Inflammatory macrophage treated with lipopolysaccharide for 4 hours (primary cell): ENCODE measurements around the gene PAIP2.
A peak's percentile ranks its signal among the peaks of the same experiment; 100 is the strongest.
"Not testable (repeated sequence)": the region's sequence is repeated elsewhere in the genome, so short reads cannot be mapped to it uniquely, and the experiment has no call there.

Experiments used
- DNase-seq: peaks from one replicate; pipeline ENCODE4 v3.0.0-alpha.2; 2020

Gene PAIP2

DNA sequence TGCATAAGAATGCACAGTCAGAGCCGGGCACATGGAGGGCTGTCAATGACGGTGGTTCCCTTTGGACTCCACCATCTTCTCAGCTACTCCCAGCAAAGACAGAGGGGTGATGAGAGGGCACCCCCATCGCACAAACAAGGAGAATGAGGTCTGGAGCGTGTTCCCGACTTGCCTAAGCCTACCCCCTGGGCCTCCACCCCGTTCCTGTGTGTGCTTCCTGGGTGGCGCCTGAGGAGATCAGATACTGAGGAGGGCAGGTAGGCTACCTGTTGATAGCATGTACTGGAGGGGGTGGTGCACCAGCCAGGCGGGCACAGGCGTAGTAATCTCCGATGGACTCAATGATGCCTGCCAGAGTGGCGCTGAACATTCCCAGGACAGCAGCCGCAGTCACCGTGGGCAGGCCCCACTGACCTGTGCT is 37.3 kb downstream of the PAIP2 start:
- no peak for DNase-seq

DNA sequence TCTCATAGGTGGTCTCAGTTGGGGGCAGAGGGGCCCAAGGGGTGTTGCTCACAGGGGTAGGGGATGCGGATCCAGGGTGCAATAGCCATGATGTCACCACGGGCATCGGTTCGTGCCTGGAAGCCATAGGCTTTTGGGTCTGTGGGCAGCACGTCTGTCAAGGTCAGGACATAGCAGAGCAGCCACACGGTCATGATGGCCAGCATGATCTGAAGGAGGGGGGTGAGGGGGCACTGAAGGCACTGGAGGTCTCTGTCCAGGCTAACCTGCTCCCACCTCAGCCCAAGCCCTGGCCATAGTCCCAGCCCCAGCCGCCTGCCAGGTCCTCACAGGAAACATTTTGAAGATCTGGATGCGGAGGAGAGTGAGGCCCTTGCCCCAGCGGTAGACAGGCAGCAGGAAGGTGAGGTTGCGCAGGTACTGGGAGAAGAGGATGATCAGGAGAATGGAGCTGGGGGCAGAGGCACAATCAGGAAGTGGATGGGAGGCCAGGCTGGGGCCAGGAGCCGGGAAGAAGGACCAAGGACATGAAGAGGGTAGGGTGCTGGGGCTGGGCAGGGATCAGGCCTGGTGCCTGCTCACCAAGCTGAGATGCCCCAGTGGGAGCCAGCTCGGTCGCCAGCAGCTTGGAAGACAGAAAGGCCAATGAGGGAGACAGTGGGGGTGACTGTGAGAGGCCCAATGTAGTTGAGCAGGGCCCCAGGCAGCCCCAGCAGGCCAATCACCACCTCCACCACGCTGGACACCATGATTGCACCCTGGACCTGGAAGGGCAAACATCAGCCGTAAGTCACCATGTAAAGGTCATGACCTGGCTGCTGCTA is 38.2 kb downstream of the PAIP2 start:
- DNase-seq: no peak

DNA sequence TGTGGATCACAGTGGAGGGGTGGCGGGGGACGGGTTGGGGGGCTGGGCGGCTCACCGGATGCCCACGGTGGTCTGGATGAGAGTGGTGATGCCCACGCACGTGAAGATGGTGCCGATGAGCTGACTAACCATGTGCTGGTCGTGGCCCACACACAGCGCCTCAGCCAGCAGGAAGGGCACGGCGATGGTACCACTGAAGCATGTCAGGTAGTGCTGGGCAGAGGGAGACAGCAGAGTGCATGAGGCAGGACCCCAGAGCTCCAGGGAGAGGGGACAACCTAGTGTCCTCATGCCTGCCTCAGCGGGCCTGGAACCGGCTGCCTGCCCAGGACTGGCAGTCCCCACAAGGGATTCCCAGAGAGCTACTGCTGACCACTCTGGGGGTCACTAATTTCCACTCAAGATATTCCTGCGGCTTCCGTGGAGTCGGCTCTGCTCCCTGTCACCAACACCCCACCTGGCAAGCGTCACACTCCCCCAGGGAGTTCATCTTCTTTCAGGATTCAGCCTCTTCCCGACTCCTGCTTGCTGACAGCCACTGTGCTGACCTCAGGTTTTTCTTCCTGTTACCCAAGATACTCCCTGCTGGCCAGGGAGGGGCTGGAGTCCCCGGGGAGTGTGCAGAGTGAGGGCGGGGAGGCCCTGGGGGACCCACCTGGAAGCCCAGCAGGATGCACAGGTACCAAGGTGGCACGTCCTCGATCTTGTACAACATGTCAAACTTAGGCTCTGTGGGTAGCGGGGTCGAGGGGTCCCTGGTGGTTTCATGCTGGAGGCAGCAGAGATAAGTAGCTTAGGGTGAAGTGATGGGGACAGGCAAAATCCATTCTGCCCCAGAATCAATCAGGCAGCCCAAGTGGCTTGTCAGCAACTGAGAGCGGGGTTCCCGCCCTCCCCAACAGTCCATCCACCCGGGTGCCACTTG is 40.4 kb downstream of the PAIP2 start:
- no peak for DNase-seq

DNA sequence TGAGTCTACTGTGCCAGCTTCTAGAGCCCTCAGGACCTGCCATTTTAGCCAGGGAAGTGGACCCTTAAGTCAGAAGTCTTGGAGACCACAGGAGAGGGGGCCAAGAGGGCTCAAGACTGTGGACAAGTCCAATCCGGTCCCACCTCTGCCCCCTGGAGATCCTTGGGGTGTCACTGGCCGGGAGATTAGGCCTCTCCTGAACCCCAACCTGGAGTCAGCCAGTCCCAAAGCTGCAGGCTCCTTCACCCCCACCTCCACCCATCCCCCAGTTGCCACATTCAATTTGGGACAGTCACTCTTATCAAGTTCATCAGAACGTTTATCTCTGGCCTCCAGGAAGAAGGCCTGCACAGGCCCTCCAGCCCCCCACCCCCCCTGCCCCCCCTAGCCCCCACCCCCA is 41.2 kb downstream of the PAIP2 start:
- no peak for DNase-seq

DNA sequence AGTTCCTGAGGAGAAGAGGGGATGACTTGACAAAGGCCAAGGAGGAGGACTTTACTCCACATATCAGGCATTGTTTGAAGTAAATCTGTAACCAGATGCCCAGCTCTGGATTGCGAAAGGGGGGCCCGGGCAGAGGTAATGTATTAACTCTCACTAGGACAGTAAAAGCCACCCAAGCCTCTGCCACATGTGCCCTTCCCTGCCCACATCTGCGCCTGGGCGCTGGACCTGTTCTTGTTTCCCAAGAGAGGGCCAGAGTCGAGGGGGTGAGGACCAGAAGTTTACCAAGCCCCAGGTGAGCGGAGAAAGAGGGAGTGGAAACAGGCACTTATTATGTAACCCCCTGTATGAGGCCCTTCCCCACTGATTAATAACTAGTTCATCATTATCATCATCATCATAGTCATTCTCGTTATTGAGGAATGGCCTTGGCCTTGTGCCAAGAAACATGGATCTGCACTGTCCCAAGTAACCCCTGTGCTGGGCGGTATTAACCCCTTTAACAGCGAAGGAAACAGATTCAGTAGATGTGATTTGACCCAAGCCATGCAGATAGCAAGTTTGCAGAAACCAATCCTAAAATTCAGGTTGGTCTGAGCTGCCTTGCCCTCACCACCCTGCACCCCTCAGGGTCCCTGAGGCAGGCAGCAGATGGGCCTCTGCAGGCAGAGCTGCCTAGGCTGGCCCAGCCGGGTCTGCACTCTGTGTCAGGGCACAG is 41.8 kb downstream of the PAIP2 start, which contains the start of gene SLC23A1:
SLC23A1 (minus strand) TSS at position 23 of the 718 bp plus-strand sequence. CDS start 44 bp downstream, outside the sequence.
- DNase-seq: no peak

DNA sequence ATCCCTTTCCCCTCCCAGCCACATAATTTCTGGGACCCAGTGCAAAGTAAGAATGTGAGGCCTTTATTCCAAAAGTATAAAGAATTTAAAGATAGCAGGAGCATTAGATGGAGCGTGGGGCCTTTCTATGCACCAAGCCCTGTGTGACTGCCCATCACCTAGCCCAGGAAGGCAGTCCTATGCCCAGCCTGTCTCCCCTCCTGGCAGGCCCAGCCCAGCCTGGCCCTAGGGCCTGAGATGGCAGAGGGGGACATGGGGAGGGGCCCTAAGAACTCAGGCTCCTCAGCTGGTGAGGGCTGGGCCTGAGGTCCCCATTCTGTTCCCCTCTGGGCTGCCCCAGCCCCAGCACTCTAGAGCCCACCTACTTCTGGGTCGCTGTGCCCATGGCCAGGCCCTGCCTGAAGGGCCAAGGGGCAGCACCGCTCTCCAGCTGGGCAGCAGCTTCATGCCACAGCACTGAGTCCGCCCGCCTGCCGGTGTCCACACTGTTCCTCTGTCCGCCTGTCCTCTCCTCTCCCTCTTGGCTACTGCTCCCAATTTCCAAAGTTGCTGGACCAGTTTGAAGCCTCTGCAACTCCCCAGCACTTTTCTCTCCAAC is 42.4 kb downstream of the PAIP2 start:
- no peak for DNase-seq

DNA sequence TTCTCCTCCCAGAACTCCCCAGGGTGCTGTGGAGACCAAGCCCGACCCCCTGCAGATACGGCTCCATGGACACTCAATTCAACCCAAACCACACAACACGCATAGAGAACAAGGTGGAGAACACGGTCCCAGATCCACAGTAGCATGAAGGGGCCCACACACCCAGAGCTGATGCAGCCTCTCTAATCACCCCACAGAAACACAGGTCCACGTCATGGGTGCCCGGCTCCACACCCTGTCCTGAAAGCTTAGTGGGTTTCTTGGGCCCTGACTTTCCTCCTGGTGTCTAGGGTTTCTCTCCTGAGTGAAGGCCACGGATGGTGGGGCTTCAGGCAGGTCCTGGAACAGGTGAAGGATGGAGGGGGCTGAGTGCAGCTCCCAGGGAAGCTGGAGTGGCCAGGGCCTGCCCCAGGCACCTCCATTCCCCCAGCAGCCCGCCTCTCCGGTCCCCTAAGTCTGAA is 43.0 kb downstream of the PAIP2 start:
- DNase-seq: no peak

DNA sequence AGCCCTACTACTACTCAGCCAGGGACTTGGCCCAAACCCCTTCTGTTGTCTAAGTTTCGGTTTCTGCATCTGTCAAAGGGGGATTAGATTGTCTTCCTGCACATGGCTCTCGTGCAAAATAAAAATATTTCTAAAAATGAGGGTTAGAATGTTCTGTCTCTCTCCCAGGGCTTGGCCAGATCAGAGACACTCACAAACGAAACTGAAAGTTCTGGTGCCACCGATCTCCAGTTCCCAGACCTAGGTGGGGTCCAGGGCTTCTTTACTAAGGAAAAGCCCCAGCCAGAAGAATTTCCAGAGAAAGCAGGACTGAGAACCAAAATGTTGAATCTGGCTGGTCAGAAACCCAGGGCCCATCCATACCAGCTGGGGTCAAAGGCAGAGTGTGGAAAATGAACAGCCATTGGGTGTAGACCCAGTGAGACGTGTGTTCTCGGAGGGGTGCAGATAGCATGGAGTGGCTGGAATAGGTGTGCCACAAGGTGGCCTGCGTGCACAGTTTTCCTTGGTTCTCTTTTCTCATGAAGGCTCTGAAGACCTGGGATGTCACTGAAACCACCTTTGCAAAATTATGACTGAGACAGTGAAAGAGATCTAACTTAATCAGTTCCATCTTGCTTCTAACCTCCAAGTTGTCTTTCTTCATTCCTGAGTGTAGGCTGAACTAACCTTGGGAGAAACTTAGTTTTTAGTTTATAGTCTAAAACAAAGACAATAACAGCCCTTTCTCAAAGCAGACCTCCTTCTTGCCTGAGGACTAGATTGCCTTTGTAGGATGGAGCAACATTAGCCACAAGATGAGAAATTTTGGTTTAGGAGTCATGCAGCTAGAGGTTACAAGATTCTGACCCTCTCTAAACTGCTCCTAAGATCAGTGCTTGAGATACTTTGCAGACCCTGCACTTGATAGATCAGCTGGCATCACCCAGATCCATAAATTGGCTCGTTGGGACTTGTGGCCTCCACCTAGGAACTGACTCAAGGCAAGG is 43.7 kb downstream of the PAIP2 start:
- peak; percentile 62 for DNase-seq

DNA sequence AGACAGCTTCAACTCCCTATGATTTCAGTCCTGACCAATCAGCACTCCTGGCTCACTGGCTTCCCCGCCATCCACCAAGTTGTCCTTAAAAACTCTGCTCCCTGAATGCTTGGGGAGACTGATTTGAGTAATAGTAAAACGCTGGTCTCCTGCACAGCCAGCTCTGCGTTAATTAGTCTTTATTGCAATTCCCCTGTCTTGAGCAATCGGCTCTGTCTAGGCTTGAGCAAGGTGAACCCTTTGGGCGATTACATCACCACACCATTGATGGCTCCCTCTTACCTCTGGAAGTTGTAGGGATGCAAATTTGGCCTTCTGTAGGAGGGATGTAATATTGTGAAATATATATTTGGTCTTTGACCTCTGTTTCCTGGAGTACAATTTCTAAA is 44.4 kb downstream of the PAIP2 start:
- peak; percentile 26 for DNase-seq

DNA sequence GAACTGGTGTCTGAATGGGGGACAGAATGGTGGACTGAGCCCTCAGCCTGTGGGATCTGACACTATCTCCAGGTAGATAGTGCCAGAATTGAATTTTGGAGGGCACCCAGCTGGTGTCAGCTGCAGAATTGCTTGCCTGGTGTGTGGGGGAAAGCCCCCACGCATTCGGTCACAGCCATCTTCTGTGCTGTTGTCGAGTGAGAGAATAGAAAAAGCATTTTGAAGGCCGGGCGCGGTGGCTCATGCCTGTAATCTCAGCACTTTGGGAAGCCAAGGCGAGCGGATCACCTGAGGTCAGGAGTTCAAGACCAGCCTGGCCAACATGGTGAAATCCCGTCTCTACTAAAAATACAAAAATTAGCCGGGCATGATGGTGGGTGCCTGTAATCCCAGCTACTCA is 45.3 kb downstream of the PAIP2 start:
- DNase-seq: not testable (repeated sequence)

DNA sequence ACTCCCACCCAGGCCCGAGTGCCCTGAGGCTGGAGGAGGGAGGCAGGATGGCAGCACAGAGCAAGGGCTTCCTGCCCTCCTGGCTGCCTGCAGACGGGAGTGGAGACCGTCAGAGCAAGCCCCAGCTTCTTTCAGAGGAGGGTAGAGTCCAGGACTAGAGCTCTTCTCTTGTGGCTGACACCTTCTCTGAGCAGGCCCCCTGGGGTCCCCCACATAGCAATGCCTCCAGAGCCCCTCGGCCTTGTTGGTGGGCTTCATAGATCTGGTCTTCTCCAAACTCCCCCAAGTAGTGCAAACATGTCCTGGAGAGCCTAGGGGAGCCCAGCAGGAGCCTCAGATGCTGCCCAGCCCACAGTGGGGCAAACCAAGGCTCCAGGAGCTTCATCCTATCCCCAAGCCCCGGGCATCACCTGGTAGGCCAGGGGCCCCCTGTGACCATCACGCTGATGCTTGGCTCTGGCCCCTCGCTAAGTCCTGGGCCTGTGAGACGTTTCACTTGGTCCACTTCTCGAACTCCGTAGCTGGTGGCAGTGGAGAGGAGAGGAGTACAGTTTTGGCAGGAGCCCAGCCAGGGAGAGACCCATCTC is 46.0 kb downstream of the PAIP2 start:
- DNase-seq: no peak

DNA sequence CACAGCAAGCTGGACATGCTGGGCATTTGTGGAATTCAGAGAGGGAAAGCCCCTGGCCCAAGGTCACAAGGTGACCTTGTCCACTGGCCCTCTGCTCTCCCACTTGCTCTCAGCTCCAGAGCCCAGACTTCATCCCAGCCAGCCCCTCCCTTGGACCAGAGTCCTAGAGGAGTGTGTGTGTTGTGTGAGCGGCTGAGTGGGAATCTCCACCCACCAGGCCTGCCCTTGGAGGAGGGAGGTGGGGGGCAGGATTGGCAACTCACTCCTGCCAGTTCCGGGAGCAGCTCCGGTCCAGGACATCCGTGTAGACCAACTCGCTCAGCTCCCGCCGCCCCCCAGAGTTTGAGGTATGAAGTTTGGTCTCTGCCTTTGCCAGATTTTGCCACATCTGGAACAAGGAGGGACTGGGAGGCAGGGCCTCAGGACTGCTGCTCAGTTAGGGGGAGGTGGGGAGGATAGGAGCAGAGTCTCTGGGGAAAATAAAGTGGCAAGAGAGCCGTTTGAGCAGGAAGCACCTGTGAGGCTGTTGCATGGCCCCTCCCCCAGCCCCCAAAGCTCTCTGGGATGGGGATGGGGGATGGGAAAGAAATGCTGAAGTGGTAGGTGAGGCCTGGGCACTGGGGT is 46.7 kb downstream of the PAIP2 start:
- no peak for DNase-seq

DNA sequence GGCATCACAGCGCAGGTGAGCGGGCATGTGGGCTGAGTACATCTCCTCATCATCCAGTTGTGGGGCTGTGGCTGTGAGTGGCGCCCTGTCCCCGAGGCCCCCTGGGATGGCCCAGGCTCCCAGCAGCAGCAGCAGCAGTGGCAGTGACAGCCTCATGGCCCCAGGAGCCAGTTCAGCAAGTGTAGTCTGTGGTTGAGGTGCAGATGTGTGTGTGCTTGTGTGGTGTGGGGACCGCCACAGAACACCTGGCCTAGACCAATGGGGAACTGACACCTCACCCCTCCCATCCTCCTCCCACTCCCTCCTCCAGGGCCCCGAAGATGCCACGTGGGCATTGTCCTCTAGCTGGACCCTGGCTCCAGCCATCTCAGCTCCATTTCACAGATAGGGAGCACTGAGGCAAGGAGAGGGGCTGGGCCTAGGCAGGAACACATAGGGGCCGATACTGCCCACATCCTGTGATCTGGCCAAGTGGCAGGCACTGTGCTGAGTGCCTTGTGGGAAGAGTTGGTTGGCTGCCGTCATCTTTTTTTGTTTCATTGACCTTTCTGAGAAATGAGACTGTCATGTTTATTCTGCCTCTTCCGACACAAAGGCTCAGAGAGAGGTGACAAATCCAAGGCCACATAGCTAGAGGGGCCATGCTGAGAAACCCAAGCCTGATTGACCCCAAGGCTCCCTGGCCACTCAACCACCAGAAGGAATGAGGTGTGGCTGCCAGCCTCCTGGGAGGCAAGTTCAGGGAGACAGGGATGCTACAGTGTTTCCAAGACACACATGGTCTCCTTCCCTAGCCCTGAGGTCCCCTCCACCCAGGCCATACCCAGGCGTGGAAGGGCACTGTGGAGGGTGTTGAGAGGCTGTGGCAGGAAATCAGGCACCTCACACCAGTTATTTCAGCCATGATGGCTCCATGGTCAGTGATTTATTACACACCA is 48.3 kb downstream of the PAIP2 start, which contains the start of gene MZB1:
MZB1 (minus strand) TSS at position 213 of the 938 bp plus-strand sequence; CDS start at position 156, 57 bp downstream.
- no peak for DNase-seq

DNA sequence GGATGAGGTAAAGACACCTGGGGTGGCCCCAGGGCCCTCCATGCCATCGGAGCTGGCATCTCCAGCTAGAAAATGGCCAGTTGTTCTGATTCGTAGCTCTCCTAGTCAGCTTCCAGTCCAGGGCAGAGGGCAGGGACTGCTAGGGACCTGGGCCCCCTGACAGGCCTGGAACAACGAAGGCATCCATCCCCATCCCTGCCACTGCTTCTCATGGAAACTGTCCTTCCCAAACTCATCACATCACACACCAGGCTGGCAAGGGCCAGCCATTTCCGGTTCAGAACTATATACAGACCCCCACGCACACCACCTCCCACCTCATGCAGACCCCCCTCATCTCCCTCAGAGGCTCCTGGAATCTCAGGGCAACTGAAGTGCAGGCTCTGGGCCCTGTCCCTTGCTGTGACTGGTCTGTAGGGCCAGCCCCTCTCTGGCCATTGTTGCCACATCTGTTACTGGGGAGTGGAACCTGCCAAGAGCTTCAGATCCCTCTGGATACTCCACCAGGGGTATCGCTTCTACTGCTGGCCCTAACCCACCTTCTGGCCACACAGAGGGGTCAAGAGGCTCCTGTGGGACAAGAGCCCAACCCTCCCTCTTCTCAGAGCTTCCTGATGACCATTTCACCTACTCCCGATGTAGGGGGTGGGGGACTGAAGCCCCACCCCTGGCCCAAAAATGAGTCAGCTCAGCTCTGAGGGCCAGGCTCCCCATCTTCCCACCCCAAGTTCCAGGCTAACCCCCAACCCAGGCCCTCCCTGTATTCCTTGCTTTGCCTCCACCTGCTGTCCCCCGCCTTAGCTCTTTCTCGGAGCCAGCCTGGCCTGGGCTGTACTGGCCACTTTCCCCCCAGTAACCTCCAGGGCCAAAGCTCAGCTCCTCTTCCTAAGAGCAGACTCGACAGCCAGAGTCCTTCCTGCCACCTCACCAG is 49.2 kb downstream of the PAIP2 start:
- DNase-seq: no peak

DNA sequence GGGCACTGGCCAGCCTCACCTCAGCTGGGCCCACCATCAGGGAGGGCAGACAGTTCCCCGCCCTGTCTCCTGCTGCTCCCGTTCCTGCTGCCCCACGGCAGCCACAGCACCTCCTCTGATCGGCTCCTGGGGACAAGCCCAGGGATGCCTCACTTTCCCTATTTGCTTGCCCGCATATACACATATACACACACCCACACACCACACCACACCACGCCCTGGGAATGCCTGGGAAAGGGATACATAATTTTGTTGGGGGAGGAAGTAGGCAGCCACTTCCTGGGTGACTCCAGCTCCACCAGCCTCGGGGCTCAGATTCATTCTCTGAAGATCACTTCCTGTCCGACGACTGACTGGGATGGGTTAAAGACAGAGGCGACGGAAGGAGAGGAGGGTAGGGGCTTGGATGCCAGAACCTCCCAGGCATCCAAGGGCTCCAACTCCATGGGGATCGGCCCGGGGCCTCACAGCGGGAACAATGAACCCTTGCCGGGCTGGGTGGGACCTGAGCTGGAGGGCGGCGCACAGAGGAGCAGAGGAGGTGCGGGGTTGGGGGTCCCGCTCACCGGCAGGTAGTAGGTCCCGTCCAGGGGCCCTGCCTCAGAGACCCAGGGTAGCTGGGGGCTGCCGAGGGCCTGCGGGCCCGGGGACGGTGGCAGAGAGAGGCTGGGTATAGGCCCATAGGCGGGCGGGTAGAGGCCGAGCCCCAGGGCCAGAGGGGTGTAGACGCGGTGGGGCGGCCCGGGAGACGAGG is 50.1 kb downstream of the PAIP2 start:
- DNase-seq: peak; percentile 48

DNA sequence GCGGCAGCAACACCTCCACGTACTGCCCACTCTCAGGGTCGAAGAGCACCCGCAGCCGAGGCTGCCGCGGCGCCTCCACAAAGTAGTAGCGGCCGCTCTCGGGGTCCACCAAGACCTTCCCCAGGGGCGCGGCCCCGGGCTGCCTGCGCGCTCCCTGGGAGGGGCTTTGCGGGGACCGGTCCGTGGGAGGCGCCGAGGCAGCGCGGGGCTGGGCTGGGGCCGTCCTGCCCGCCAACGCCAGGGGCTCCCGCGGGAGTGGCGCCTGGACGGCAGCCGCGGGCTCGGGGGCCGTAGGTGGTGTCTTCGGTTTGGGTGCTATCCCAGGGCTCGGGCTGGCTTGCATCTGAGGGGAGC is 50.6 kb downstream of the PAIP2 start:
- no peak for DNase-seq
